Renal cortex interstitium (tissue), 11 donors: ENCODE results near the gene PKNOX2. TPM values are rescaled to one million over a fixed set of nuclear protein-coding genes. Genes with fewer than 3 reads are reported as not detected.

Source experiments
- DNase-seq, 11 donors: peaks; one replicate each; pipeline ENCODE4 v3.0.0-alpha.2; 2013; ENCODE audit warnings: low read depth in 9 of 11, low spot score in 4 of 11; ENCODE audit errors: extremely low read depth in 1 of 11
- polyA plus RNA-seq, 3 donors: library from polyadenylated mRNA; unstranded; fragments of 120-200 nt; gene quantifications; one replicate each; pipeline ENCODE4 v1.2.1, GENCODE V29; 2013; ENCODE audit not compliant: insufficient read length in 3 of 3

The PKNOX2 gene
- polyA plus RNA-seq, 3 donors: 12.4 to 14.6 (median 13.9) TPM

- no peak for DNase-seq
Observed at GRCh38 chr11:125290263-125290662, 125.7 kb downstream of the PKNOX2 start.

- no peak for DNase-seq
Observed at GRCh38 chr11:125292100-125292499, 127.5 kb downstream of the PKNOX2 start.

GRCh38 chr11:125293596-125293995 lies 129.0 kb downstream of the PKNOX2 start:
- DNase-seq: no peak

- no peak for DNase-seq
Observed at GRCh38 chr11:125295931-125296330, 131.4 kb downstream of the PKNOX2 start.

- no peak for DNase-seq
Observed at GRCh38 chr11:125297346-125297915, 132.9 kb downstream of the PKNOX2 start.

- DNase-seq: no peak
Observed at GRCh38 chr11:125299061-125299615, 134.6 kb downstream of the PKNOX2 start.

GRCh38 chr11:125299821-125300220 lies 135.3 kb downstream of the PKNOX2 start:
- DNase-seq: no peak

GRCh38 chr11:125300791-125301218 lies 136.3 kb downstream of the PKNOX2 start:
- no peak for DNase-seq

GRCh38 chr11:125301346-125301745 lies 136.8 kb downstream of the PKNOX2 start:
- no peak for DNase-seq

- no peak for DNase-seq
Observed at GRCh38 chr11:125303186-125303585, 138.6 kb downstream of the PKNOX2 start.

- no peak for DNase-seq
Observed at GRCh38 chr11:125303694-125304093, 139.1 kb downstream of the PKNOX2 start.

- peak in 4 of 11 donors; percentile 52 to 67 (median 65) for DNase-seq
Observed at GRCh38 chr11:125304136-125304535, 139.6 kb downstream of the PKNOX2 start.

- DNase-seq: no peak
Observed at GRCh38 chr11:125304876-125305275, 140.3 kb downstream of the PKNOX2 start.

GRCh38 chr11:125305345-125305744 lies 140.8 kb downstream of the PKNOX2 start:
- DNase-seq: no peak

GRCh38 chr11:125306476-125306875 lies 141.9 kb downstream of the PKNOX2 start:
- DNase-seq: no peak

GRCh38 chr11:125308246-125308645 lies 143.7 kb downstream of the PKNOX2 start:
- DNase-seq: no peak

- DNase-seq: no peak
Observed at GRCh38 chr11:125312391-125312790, 147.8 kb downstream of the PKNOX2 start.

- no peak for DNase-seq
Observed at GRCh38 chr11:125312812-125313211, 148.3 kb downstream of the PKNOX2 start.

- no peak for DNase-seq
Observed at GRCh38 chr11:125313271-125314219, 149.0 kb downstream of the PKNOX2 start.
